ENCODE measurements around the gene MAGEL2. TPM values are rescaled to one million over a fixed set of nuclear protein-coding genes. Genes with fewer than 3 reads are reported as not detected.

MAGEL2 gene
- total RNA-seq, 2 experiments from 2014 or later = not detected

DNA sequence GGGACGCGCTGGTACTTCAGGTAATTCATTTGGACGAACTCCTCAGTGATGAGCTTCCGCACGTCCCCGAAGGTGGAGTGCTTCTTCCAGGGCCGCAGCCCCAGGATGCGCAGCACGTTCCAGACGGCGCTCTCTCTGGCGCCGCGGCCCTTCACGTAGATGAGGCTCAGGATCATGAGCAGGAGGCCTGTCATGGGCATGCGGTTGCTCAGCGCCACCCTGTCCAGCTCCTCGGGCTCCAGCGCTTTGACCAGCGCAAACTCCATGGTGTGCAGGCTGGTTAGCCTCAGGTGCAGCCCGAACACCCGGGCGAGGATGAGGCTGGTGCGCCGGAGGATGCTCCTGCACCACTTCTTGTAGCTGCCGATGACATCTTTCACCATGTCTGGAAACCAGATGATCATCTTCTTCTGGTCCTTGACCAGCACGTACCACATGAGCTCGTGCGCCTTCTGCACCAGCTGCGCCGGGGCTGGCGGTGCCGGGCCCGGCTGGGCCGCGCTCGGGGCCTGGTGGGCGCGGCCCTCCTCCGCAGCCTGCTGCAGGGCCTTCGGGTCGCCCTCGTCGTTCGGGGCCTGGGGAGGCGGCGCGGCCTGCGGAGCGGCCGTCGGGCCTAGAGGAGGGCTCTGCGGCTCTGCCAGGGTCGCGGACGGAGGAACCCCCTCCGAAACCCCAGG lies 38.9 kb upstream of the MAGEL2 start:
- Histone ChIP-seq H3K36me3 (ENCODE audit: insufficient read depth, low read length) (no peaks in the 10 kb centered on the region), H3K9me3 (ENCODE audit: control insufficient read depth in 1 of 2, insufficient read depth in 1 of 2, low read length in 2 of 2) (peaks cover 0 to 18% of the 10 kb centered on the region in 2 experiments), H3K4me1 (ENCODE audit: insufficient read depth, low read length) (no peaks in the 10 kb centered on the region), H3K27me3 (ENCODE audit: control insufficient read depth in 1 of 2, insufficient read depth in 2 of 2, low read length in 2 of 2) (no peaks in the 10 kb centered on the region), H3K27ac (ENCODE audit: low read depth in 1 of 2, low read length in 2 of 2) (no peak overlapping the region), H3K4me3 (ENCODE audit: low read length) (no peak overlapping the region)
- CTCF ChIA-PET = no interaction called here
- Mint-ChIP-seq H3K27ac (no peak overlapping the region), H3K4me3 (no peak overlapping the region), H3K4me1 (ENCODE audit: low read depth) (no peaks in the 10 kb centered on the region), H3K9me3 (no peaks in the 10 kb centered on the region), H3K27me3 (peaks cover 3% of the 10 kb centered on the region), H3K36me3 (ENCODE audit: low read depth) (no peaks in the 10 kb centered on the region)
- POLR2A ChIA-PET = no interaction called here
- TF ChIP-seq, protein P1, sequence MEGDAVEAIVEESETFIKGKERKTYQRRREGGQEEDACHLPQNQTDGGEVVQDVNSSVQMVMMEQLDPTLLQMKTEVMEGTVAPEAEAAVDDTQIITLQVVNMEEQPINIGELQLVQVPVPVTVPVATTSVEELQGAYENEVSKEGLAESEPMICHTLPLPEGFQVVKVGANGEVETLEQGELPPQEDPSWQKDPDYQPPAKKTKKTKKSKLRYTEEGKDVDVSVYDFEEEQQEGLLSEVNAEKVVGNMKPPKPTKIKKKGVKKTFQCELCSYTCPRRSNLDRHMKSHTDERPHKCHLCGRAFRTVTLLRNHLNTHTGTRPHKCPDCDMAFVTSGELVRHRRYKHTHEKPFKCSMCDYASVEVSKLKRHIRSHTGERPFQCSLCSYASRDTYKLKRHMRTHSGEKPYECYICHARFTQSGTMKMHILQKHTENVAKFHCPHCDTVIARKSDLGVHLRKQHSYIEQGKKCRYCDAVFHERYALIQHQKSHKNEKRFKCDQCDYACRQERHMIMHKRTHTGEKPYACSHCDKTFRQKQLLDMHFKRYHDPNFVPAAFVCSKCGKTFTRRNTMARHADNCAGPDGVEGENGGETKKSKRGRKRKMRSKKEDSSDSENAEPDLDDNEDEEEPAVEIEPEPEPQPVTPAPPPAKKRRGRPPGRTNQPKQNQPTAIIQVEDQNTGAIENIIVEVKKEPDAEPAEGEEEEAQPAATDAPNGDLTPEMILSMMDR (IDR thresholded peaks at IDR 0.05) = no peak
- no peak for DNase-seq
- intact Hi-C loops (cut with DNase I, micrococcal nuclease) = no loop called here
- ATAC-seq (ENCODE audit: poor library complexity) = no peak

DNA sequence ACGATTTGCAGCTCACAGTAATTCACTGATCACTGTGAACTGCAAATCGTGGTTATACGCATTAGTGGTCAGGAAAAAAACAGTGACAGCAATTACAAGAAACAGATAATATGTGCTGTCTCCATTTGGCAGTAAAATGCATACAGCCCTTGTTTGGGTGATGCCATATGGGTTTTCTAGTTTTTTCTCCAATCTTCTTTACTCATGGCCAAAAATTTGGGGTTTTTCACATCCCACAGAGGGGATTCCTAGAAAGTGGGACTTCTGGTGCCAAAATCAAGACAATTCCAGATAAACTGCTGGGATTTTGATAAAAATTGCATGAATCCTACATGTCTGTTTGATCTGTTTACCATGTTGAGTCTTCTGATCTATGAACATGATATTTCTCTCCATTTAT lies 23.8 kb upstream of the MAGEL2 start:
- Histone ChIP-seq H3K9me3 (ENCODE audit: control insufficient read depth in 1 of 2, insufficient read depth in 1 of 2, low read length in 2 of 2) (no peaks in the 10 kb centered on the region), H3K4me1 (ENCODE audit: insufficient read depth, low read length) (no peaks in the 10 kb centered on the region), H3K27ac (ENCODE audit: low read depth in 1 of 2, low read length in 2 of 2) (no peak overlapping the region), H3K27me3 (ENCODE audit: control insufficient read depth in 1 of 2, insufficient read depth in 2 of 2, low read length in 2 of 2) (no peaks in the 10 kb centered on the region), H3K36me3 (ENCODE audit: insufficient read depth, low read length) (no peaks in the 10 kb centered on the region), H3K4me3 (ENCODE audit: low read length) (no peak overlapping the region)
- ATAC-seq (ENCODE audit: poor library complexity) (no peak), DNase-seq (no peak)
- Mint-ChIP-seq H3K36me3 (ENCODE audit: low read depth) (no peaks in the 10 kb centered on the region), H3K4me3 (no peak overlapping the region), H3K9me3 (no peaks in the 10 kb centered on the region), H3K4me1 (ENCODE audit: low read depth) (no peaks in the 10 kb centered on the region), H3K27me3 (no peaks in the 10 kb centered on the region), H3K27ac (no peak overlapping the region)
- intact Hi-C loops (cut with DNase I, micrococcal nuclease) = no loop called here
- TF ChIP-seq, protein P1 (IDR thresholded peaks at IDR 0.05) = no peak
- POLR2A ChIA-PET = no interaction called here
- CTCF ChIA-PET = no interaction called here

DNA sequence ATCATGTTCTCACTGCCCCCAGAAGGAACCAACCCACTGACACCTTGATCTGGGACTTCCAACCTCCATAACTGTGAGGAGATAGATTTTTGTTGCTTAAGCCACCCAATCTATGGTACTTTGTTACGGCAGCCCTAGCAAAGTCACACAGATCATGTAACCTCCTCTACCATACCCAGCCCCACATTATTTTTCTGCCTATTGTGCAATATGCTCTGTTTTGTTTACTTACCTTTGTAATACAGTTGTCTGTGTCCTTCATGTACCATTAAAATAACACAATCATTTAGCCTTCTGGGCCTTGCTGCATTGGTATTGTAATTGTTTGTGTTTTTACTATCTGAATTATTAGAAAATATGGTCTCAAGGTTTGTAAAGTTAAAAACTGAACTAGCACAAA lies 23.3 kb upstream of the MAGEL2 start:
- CTCF ChIA-PET = no interaction called here
- Mint-ChIP-seq H3K27ac (no peak overlapping the region), H3K36me3 (ENCODE audit: low read depth) (no peaks in the 10 kb centered on the region), H3K9me3 (no peaks in the 10 kb centered on the region), H3K27me3 (no peaks in the 10 kb centered on the region), H3K4me1 (ENCODE audit: low read depth) (no peaks in the 10 kb centered on the region), H3K4me3 (no peak overlapping the region)
- Histone ChIP-seq H3K27me3 (ENCODE audit: control insufficient read depth in 1 of 2, insufficient read depth in 2 of 2, low read length in 2 of 2) (no peaks in the 10 kb centered on the region), H3K27ac (ENCODE audit: low read depth in 1 of 2, low read length in 2 of 2) (no peak overlapping the region), H3K4me3 (ENCODE audit: low read length) (no peak overlapping the region), H3K4me1 (ENCODE audit: insufficient read depth, low read length) (no peaks in the 10 kb centered on the region), H3K36me3 (ENCODE audit: insufficient read depth, low read length) (no peaks in the 10 kb centered on the region), H3K9me3 (ENCODE audit: control insufficient read depth in 1 of 2, insufficient read depth in 1 of 2, low read length in 2 of 2) (no peaks in the 10 kb centered on the region)
- TF ChIP-seq, protein P1 (IDR thresholded peaks at IDR 0.05) = no peak
- POLR2A ChIA-PET = no interaction called here
- DNase-seq (no peak), ATAC-seq (ENCODE audit: poor library complexity) (no peak)
- intact Hi-C loops (cut with DNase I, micrococcal nuclease) = no loop called here
